HepG2 (cell line): ENCODE data around the gene DGAT2. TPM values are rescaled to one million over a fixed set of nuclear protein-coding genes. Genes with fewer than 3 reads are reported as not detected.
A peak's percentile ranks its signal among the peaks of the same experiment; 100 is the strongest.

ENCODE experiments used
- AGO2 ChIP-seq: fragments of 200-400 bp; formaldehyde crosslinking; optimal IDR thresholded peaks from 2 replicates; pipeline ENCODE3; 2017; ENCODE audit warnings: mild to moderate bottlenecking, low read depth, low read length, moderate library complexity
- AKAP8 ChIP-seq: sonication (generic); formaldehyde crosslinking; IDR thresholded peaks from 2 replicates; pipeline ENCODE4 v1.5.1; 2020; ENCODE audit warnings: mild to moderate bottlenecking, missing genetic modification reagents
- DNMT1 ChIP-seq: sonication (generic); formaldehyde crosslinking; IDR thresholded peaks from 2 replicates; pipeline ENCODE4 v1.5.1; 2020; ENCODE audit warnings: mild to moderate bottlenecking, missing genetic modification reagents
- FOXA1 ChIP-seq, 2 experiments: fragments of 450-650 bp in 1 of 2; sonication (generic) in 1 of 2; formaldehyde crosslinking in 1 of 2; IDR thresholded peaks; 2 replicates each; pipeline versions ENCODE4 v1.4.0 to v1.6.1; 2016 to 2020; ENCODE audit warnings: missing genetic modification reagents in 1 of 2
- HNF1A ChIP-seq, 2 experiments: sonication (generic) in 1 of 2; formaldehyde crosslinking in 1 of 2; IDR thresholded peaks; 2 replicates each; pipeline versions ENCODE4 v1.4.0 to v1.6.1; 2016 to 2020; ENCODE audit warnings: borderline replicate concordance in 1 of 2, low read depth in 1 of 2, mild to moderate bottlenecking in 1 of 2, missing genetic modification reagents in 1 of 2
- KDM5B ChIP-seq: sonication (generic); formaldehyde crosslinking; IDR thresholded peaks from 2 replicates; pipeline ENCODE4 v1.4.0; 2020; ENCODE audit warnings: missing genetic modification reagents, mild to moderate bottlenecking, borderline replicate concordance
- KLF9 ChIP-seq: IDR thresholded peaks from 2 replicates; pipeline ENCODE4 v1.6.1; 2016; ENCODE audit warnings: low read depth
- MAFG ChIP-seq: sonication (generic); formaldehyde crosslinking; IDR thresholded peaks from 2 replicates; pipeline ENCODE4 v1.5.1; 2020; ENCODE audit warnings: mild to moderate bottlenecking, missing genetic modification reagents
- MTA3 ChIP-seq: sonication (generic); formaldehyde crosslinking; IDR thresholded peaks from 2 replicates; pipeline ENCODE4 v1.4.0; 2020; ENCODE audit warnings: missing genetic modification reagents
- SETDB1 ChIP-seq: sonication (generic); formaldehyde crosslinking; IDR thresholded peaks from 2 replicates; pipeline ENCODE4 v1.5.1; 2020; ENCODE audit warnings: missing genetic modification reagents, mild to moderate bottlenecking, borderline replicate concordance
- SIX1 ChIP-seq: sonication (generic); formaldehyde crosslinking; IDR thresholded peaks from 2 replicates; pipeline ENCODE4 v1.4.0; 2020; ENCODE audit warnings: missing genetic modification reagents, borderline replicate concordance
- SMAD3 ChIP-seq: sonication (generic); formaldehyde crosslinking; IDR thresholded peaks from 2 replicates; pipeline ENCODE4 v1.4.0; 2020; ENCODE audit warnings: missing genetic modification reagents
- SMYD3 ChIP-seq: sonication (generic); formaldehyde crosslinking; IDR thresholded peaks from 2 replicates; pipeline ENCODE4 v1.8.1; 2023; ENCODE audit warnings: mild to moderate bottlenecking, missing genetic modification reagents
- ZIK1 ChIP-seq: sonication (generic); formaldehyde crosslinking; IDR thresholded peaks from 2 replicates; pipeline ENCODE4 v1.5.0; 2020; ENCODE audit warnings: mild to moderate bottlenecking, low read depth, missing genetic modification reagents, borderline replicate concordance
- ZMYM3 ChIP-seq: sonication (generic); formaldehyde crosslinking; IDR thresholded peaks from 2 replicates; pipeline ENCODE4 v1.5.1; 2020; ENCODE audit warnings: mild to moderate bottlenecking, missing genetic modification reagents
- ZNF160 ChIP-seq: sonication (generic); formaldehyde crosslinking; IDR thresholded peaks from 2 replicates; pipeline ENCODE4 v1.8.0; 2022; ENCODE audit warnings: mild to moderate bottlenecking, inconsistent platforms, missing genetic modification reagents
- ZNF331 ChIP-seq: sonication (generic); formaldehyde crosslinking; IDR thresholded peaks from 2 replicates; pipeline ENCODE4 v1.4.0; 2020; ENCODE audit warnings: missing genetic modification reagents
- ZNF549 ChIP-seq: sonication (generic); formaldehyde crosslinking; IDR thresholded peaks from 2 replicates; pipeline ENCODE4 v1.5.0; 2020; ENCODE audit warnings: missing genetic modification reagents
- polyA plus RNA-seq, 8 experiments: library from polyadenylated mRNA; depleted of rRNA in 3 of 8; stranded (reverse) in 7 of 8; unstranded in 1 of 8; fragments of >200 nt; fragmentation: Illumina TruSeq in 4 of 8; extraction: Trizol in 4 of 8; gene quantifications; 2 replicates each; pipeline versions ENCODE4 v1.2.1 to v1.2.3, GENCODE V29; 2011 to 2016; ENCODE audit warnings: low read depth in 4 of 8, missing spikeins in 1 of 8, mixed read lengths in 1 of 8; ENCODE audit not compliant: insufficient read depth in 1 of 8
- total RNA-seq, 5 experiments: library from RNA; depleted of rRNA; stranded (reverse); fragments of >200 nt; fragmentation: Illumina TruSeq; extraction: Trizol; gene quantifications; 2 replicates each; pipeline ENCODE4 v1.2.3, GENCODE V29; 2016; ENCODE audit warnings: low read depth in 1 of 5
- TF ChIP-seq, protein P1 (sequence below): sonication (generic); formaldehyde crosslinking; IDR thresholded peaks from 2 replicates; pipeline ENCODE4 v1.4.0; 2020; ENCODE audit warnings: missing genetic modification reagents, mild to moderate bottlenecking, borderline replicate concordance
- TF ChIP-seq, protein P2 (sequence below): sonication (generic); formaldehyde crosslinking; IDR thresholded peaks from 2 replicates; pipeline ENCODE4 v1.8.0; 2022; ENCODE audit warnings: missing genetic modification reagents, mild to moderate bottlenecking, inconsistent platforms, borderline replicate concordance

DGAT2 gene
- total and polyA plus RNA-seq, 2 of the 13 experiments (the other 11 are each of a cell fraction or from before 2014, with no cell fraction given): 39.0 to 65.6 TPM

DNA sequence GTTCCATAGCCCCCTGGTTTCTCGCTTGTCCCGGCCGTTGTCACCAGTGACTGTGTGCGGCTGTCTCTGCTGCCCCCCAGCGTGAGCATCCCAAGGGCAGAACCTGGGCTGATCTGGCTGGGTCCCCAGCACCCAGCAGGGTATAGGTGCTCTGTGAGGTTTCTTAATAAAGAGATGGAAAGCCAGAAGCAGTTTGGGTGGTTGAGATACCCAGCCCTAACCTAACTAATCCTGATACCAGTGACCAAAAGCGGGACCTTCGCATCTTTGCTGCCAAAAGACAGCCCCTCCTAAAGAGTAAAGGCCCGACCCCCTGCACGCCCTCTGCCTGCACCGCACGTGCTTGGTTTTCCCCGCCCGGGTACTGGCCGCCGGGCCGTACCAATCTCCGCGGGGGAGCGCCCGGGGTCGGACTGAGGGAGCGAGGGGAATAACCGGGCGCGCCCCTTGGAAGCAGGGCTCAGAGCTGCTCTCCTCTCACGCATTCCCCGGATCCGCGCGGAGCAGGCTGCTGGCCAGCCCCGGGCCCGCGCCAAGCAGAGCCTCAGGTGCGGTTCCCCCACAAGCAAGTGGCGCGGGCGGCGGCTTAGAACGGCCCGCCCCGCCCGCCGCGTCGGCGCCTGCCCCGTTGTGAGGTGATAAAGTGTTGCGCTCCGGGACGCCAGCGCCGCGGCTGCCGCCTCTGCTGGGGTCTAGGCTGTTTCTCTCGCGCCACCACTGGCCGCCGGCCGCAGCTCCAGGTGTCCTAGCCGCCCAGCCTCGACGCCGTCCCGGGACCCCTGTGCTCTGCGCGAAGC lies at the start of gene DGAT2 (continued):
- 0 out of 2 replicates have a peak, but pooled peaks have one; percentile 3 for TF ChIP-seq DNMT1 (CRISPR knock-in tag)
- TF ChIP-seq ZMYM3 (CRISPR knock-in tag): no peak
- no peak for TF ChIP-seq MAFG
- no peak for TF ChIP-seq ZNF549
- no peak for TF ChIP-seq ZIK1 (CRISPR knock-in tag)
- TF ChIP-seq SMYD3 (CRISPR knock-in tag): peak; percentile 96
- no peak; the same call in 1 of the 2 replicates for TF ChIP-seq SMAD3 (CRISPR knock-in tag)
- TF ChIP-seq AGO2: no peak
- TF ChIP-seq, protein P1, sequence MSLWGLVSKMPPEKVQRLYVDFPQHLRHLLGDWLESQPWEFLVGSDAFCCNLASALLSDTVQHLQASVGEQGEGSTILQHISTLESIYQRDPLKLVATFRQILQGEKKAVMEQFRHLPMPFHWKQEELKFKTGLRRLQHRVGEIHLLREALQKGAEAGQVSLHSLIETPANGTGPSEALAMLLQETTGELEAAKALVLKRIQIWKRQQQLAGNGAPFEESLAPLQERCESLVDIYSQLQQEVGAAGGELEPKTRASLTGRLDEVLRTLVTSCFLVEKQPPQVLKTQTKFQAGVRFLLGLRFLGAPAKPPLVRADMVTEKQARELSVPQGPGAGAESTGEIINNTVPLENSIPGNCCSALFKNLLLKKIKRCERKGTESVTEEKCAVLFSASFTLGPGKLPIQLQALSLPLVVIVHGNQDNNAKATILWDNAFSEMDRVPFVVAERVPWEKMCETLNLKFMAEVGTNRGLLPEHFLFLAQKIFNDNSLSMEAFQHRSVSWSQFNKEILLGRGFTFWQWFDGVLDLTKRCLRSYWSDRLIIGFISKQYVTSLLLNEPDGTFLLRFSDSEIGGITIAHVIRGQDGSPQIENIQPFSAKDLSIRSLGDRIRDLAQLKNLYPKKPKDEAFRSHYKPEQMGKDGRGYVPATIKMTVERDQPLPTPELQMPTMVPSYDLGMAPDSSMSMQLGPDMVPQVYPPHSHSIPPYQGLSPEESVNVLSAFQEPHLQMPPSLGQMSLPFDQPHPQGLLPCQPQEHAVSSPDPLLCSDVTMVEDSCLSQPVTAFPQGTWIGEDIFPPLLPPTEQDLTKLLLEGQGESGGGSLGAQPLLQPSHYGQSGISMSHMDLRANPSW (CRISPR knock-in tag): no peak
- peak; percentile 87 for TF ChIP-seq KDM5B (CRISPR knock-in tag)
- TF ChIP-seq FOXA1 (IDR thresholded peaks at IDR 0.05): no peak
- no peak for TF ChIP-seq FOXA1 (CRISPR knock-in tag; IDR thresholded peaks at IDR 0.05)
- TF ChIP-seq ZNF331: peak; percentile 27; the same call in 1 of the 2 replicates
- TF ChIP-seq HNF1A (IDR thresholded peaks at IDR 0.05; ENCODE audit: low read depth): no peak
- TF ChIP-seq HNF1A (CRISPR knock-in tag; IDR thresholded peaks at IDR 0.05; ENCODE audit: borderline replicate concordance): peak; percentile 51; the same call in 1 of the 2 replicates
- peak; percentile 17; the same call in 1 of the 2 replicates for TF ChIP-seq SIX1 (CRISPR knock-in tag)
- peak; percentile 80 for TF ChIP-seq ZNF160 (CRISPR knock-in tag)
- TF ChIP-seq, protein P2, sequence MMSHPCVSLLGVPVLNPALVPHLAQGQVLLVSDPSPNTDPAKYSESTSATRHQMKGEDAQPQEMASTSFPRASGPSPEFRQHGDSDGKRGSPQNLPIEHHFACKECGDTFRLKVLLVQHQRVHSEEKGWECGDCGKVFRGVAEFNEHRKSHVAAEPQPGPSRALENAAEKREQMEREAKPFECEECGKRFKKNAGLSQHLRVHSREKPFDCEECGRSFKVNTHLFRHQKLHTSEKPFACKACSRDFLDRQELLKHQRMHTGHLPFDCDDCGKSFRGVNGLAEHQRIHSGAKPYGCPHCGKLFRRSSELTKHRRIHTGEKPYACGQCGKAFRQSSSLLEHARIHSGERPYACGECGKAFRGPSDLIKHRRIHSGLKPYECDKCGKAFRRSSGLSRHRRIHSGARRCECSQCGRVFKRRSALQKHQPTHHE (CRISPR knock-in tag): peak; percentile 83; the same call in 1 of the 2 replicates
- TF ChIP-seq MTA3 (CRISPR knock-in tag): no peak
- TF ChIP-seq SETDB1 (CRISPR knock-in tag): peak; percentile 63; the same call in 1 of the 2 replicates
- no peak; the same call in 1 of the 2 replicates for TF ChIP-seq KLF9 (CRISPR knock-in tag)
- no peak for TF ChIP-seq AKAP8
